ENCODE measurements around the gene ARG2. TPM values are rescaled to one million over a fixed set of nuclear protein-coding genes. Genes with fewer than 3 reads are reported as not detected.
"Not testable (repeated sequence)": the region's sequence is repeated elsewhere in the genome, so short reads cannot be mapped to it uniquely, and the experiment has no call there.

Gene ARG2
- total RNA-seq, 1 experiment from 2014 or later: 4.4 TPM

- no peak for DNase-seq (ENCODE audit: low spot score)
These were observed 34.7 kb upstream of the ARG2 start for GRCh38 chr14:67584978-67585377.

- no peak for DNase-seq (ENCODE audit: low spot score)
These were observed 33.4 kb upstream of the ARG2 start for GRCh38 chr14:67586369-67586768.

- no peak for DNase-seq (ENCODE audit: low spot score)
These were observed 30.4 kb upstream of the ARG2 start for GRCh38 chr14:67589204-67589770.

- DNase-seq (ENCODE audit: low spot score): not testable (repeated sequence)
These were observed 26.1 kb upstream of the ARG2 start for GRCh38 chr14:67593650-67594049.

GRCh38 chr14:67595392-67595791 is 24.3 kb upstream of the ARG2 start:
- DNase-seq (ENCODE audit: low spot score): no peak

GRCh38 chr14:67599698-67600561 is 19.8 kb upstream of the ARG2 start, which contains the start of gene PIGH:
Gene PIGH (minus strand): TSS chr14:67600268. CDS start chr14:67600203, 65 bp downstream.
- peak; percentile 76 for DNase-seq (ENCODE audit: low spot score)

- DNase-seq (ENCODE audit: low spot score): not testable (repeated sequence)
These were observed 19.2 kb upstream of the ARG2 start for GRCh38 chr14:67600562-67600974.

- DNase-seq (ENCODE audit: low spot score): no peak
These were observed 17.6 kb upstream of the ARG2 start for GRCh38 chr14:67602076-67602475.

- no peak for DNase-seq (ENCODE audit: low spot score)
These were observed 16.6 kb upstream of the ARG2 start for GRCh38 chr14:67602995-67603545.

- no peak for DNase-seq (ENCODE audit: low spot score)
These were observed 12.1 kb upstream of the ARG2 start for GRCh38 chr14:67607646-67608045.

- DNase-seq (ENCODE audit: low spot score): no peak
These were observed 9.9 kb upstream of the ARG2 start for GRCh38 chr14:67609642-67610310.

- DNase-seq (ENCODE audit: low spot score): no peak
These were observed 9.2 kb upstream of the ARG2 start for GRCh38 chr14:67610491-67610890.

GRCh38 chr14:67618617-67619063 is 1.1 kb upstream of the ARG2 start:
- peak; percentile 73 for DNase-seq (ENCODE audit: low spot score)

GRCh38 chr14:67620217-67620785 is 581 bp downstream of the ARG2 start:
- DNase-seq (ENCODE audit: low spot score): peak; percentile 9

GRCh38 chr14:67622675-67623074 is 3.0 kb downstream of the ARG2 start:
- no peak for DNase-seq (ENCODE audit: low spot score)

- no peak for DNase-seq (ENCODE audit: low spot score)
These were observed 3.4 kb downstream of the ARG2 start for GRCh38 chr14:67623114-67623513.

- DNase-seq (ENCODE audit: low spot score): not testable (repeated sequence)
These were observed 6.4 kb downstream of the ARG2 start for GRCh38 chr14:67626131-67626530.

GRCh38 chr14:67627519-67627918 is 7.8 kb downstream of the ARG2 start:
- no peak for DNase-seq (ENCODE audit: low spot score)

- DNase-seq (ENCODE audit: low spot score): no peak
These were observed 10.5 kb downstream of the ARG2 start for GRCh38 chr14:67630186-67630585.

GRCh38 chr14:67630938-67631337 is 11.2 kb downstream of the ARG2 start:
- no peak for DNase-seq (ENCODE audit: low spot score)

GRCh38 chr14:67633451-67634147 is 13.9 kb downstream of the ARG2 start:
- DNase-seq (ENCODE audit: low spot score): no peak
